Keratinocyte (primary cell): ENCODE data around the gene SPATA24.
A peak's percentile ranks its signal among the peaks of the same experiment; 100 is the strongest.

Experiments used
- EZH2 ChIP-seq: IDR thresholded peaks from one replicate; pipeline ENCODE4 v1.6.1; 2012; ENCODE audit warnings: inconsistent platforms, mild to moderate bottlenecking, low read length, moderate library complexity
- TF ChIP-seq, protein P1 (sequence below), 3 experiments: IDR thresholded peaks in 1 of 3; conservative IDR thresholded peaks in 1 of 3; optimal IDR thresholded peaks in 1 of 3; 2 replicates in 2 of 3; 3 replicates in 1 of 3; pipeline versions ENCODE3 to v1.5.1; 2011; ENCODE audit warnings: low read length in 3 of 3, mild to moderate bottlenecking in 3 of 3, moderate library complexity in 2 of 3, control low read depth in 1 of 3, inconsistent platforms in 1 of 3; ENCODE audit not compliant: insufficient read depth in 2 of 3; ENCODE audit errors: extremely low read depth in 1 of 3

DNA sequence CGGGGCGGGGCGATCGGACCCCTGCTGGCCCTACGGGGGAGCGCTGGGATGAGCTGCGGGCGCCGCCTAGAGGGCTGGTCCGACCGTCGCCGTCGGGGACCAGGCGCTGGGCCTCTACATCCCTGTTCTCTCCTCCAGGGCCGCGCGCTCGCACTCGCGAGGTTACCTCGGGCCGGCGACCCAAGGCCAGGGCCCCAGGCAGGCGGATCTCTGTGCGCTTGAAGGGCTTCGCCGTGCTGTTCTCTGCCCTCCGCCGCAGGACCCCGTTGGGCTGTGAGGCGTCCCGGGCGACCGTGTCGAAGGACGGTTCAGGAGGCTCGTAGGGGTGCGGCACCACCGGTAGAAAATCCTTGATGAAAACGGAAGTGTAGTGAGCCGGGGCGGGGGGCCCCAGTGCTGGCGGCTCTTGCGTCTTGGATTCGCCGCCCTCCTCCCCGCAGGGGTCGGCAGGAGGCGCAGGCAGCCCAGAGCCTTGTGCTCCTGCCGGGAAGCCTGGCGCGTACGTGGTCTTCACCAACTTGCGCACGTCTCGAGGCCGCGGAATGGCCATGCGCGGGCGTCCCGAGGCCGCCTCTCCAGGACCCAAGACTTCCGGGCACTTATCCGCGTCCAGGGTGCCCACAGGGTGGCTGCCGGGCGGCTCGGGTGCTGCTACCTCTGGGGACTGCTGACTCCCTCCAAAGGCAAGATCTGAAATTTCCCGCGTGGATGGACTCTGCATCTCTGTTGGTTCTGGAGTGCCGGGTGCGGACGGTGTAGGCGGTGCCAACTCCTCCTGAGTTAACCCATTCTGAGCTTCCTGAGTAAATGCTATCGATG, 11.0 kb downstream of the SPATA24 start:
- TF ChIP-seq, protein P1, sequence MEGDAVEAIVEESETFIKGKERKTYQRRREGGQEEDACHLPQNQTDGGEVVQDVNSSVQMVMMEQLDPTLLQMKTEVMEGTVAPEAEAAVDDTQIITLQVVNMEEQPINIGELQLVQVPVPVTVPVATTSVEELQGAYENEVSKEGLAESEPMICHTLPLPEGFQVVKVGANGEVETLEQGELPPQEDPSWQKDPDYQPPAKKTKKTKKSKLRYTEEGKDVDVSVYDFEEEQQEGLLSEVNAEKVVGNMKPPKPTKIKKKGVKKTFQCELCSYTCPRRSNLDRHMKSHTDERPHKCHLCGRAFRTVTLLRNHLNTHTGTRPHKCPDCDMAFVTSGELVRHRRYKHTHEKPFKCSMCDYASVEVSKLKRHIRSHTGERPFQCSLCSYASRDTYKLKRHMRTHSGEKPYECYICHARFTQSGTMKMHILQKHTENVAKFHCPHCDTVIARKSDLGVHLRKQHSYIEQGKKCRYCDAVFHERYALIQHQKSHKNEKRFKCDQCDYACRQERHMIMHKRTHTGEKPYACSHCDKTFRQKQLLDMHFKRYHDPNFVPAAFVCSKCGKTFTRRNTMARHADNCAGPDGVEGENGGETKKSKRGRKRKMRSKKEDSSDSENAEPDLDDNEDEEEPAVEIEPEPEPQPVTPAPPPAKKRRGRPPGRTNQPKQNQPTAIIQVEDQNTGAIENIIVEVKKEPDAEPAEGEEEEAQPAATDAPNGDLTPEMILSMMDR (optimal IDR thresholded peaks at IDR 0.05 in 1 of 3, IDR thresholded peaks at IDR 0.05 in 1 of 3, conservative IDR thresholded peaks at IDR 0.05 in 1 of 3; ENCODE audit: extremely low read depth in 1 of 3, insufficient read depth in 2 of 3, low read length in 3 of 3): peak in 2 of 3 experiments; percentile 48 to 85
- TF ChIP-seq EZH2: no peak
